DOHH2 (cell line): ENCODE results near the gene CERK.

ENCODE experiments used
- CTCF ChIP-seq: fragments of 200-600 bp; sonication (generic); IDR thresholded peaks from one replicate; pipeline ENCODE4 v1.5.1; 2014; ENCODE audit warnings: antibody characterized with exemption, mild to moderate bottlenecking, low read depth, low read length; ENCODE audit not compliant: poor library complexity, severe bottlenecking
- EZH2phosphoT487 ChIP-seq: fragments of 200-600 bp; sonication (generic); IDR thresholded peaks from 2 replicates; pipeline ENCODE4 v1.6.1; 2017; ENCODE audit warnings: borderline replicate concordance, mild to moderate bottlenecking, antibody characterized with exemption, low read length, moderate library complexity, mixed read lengths

- TF ChIP-seq CTCF (no peak), EZH2phosphoT487 (no peak)
Observed at GRCh38 chr22:46752988-46753310, 14.9 kb upstream of the CERK start.
